Peyer's patch (tissue), 4 donors: ENCODE data around the gene DCP1A.
"Not testable (repeated sequence)": the region's sequence is repeated elsewhere in the genome, so short reads cannot be mapped to it uniquely, and the experiment has no call there.

Source experiments
- POLR2A ChIP-seq, 2 donors: fragments of 450-650 bp; IDR thresholded peaks; one replicate each; pipeline ENCODE4 v1.5.1; 2017; ENCODE audit warnings: antibody characterized with exemption in 2 of 2, mild to moderate bottlenecking in 2 of 2, moderate library complexity in 2 of 2
- TF ChIP-seq, protein P1 (sequence below), 6 experiments: fragments of 450-650 bp in 4 of 6; fragments of 200-600 bp in 2 of 6; sonication (generic) in 1 of 6; IDR thresholded peaks; one replicate each; pipeline ENCODE4 v1.5.1; 2017 to 2019; ENCODE audit warnings: antibody characterized with exemption in 6 of 6, mild to moderate bottlenecking in 3 of 6, moderate library complexity in 1 of 6

DNA sequence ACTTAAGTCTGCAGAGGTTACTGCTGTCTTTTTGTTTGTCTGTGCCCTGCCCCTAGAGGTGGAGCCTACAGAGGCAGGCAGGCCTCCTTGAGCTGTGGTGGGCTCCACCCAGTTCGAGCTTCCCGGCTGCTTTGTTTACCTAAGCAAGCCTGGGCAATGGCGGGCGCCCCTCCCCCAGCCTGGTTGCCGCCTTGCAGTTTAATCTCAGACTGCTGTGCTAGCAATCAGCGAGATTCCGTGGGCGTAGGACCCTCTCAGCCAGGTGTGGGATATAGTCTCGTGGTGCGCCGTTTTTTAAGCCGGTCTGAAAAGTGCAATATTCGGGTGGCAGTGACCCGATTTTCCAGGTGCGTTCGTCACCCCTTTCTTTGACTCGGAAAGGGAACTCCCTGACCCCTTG, 23.4 kb upstream of the DCP1A start:
- not testable (repeated sequence) for TF ChIP-seq POLR2A (IDR thresholded peaks at IDR 0.05)
- TF ChIP-seq, protein P1, sequence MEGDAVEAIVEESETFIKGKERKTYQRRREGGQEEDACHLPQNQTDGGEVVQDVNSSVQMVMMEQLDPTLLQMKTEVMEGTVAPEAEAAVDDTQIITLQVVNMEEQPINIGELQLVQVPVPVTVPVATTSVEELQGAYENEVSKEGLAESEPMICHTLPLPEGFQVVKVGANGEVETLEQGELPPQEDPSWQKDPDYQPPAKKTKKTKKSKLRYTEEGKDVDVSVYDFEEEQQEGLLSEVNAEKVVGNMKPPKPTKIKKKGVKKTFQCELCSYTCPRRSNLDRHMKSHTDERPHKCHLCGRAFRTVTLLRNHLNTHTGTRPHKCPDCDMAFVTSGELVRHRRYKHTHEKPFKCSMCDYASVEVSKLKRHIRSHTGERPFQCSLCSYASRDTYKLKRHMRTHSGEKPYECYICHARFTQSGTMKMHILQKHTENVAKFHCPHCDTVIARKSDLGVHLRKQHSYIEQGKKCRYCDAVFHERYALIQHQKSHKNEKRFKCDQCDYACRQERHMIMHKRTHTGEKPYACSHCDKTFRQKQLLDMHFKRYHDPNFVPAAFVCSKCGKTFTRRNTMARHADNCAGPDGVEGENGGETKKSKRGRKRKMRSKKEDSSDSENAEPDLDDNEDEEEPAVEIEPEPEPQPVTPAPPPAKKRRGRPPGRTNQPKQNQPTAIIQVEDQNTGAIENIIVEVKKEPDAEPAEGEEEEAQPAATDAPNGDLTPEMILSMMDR (IDR thresholded peaks at IDR 0.05): not testable (repeated sequence)
